Right ventricle myocardium inferior (tissue), 1 donor: ENCODE results near the gene DNASE2. TPM values are rescaled to one million over a fixed set of nuclear protein-coding genes. Genes with fewer than 3 reads are reported as not detected.
"Not testable (repeated sequence)": the region's sequence is repeated elsewhere in the genome, so short reads cannot be mapped to it uniquely, and the experiment has no call there.

ENCODE experiments used
- ATAC-seq: fragments of 200-7000 bp; cut with Tn5 transposase; one replicate; pipeline ENCODE4 v1.9.1; 2020; ENCODE audit warnings: mild to moderate bottlenecking, moderate library complexity
- DNase-seq: peaks from one replicate; pipeline ENCODE4 v3.0.0; 2021; ENCODE audit errors: missing footprints
- intact Hi-C: fragments of 100-400 bp; cut with DNase I; formaldehyde crosslinking; loops from one replicate; pipeline ENCODE4 v1.11.0; 2022
- total RNA-seq: library from RNA; stranded (reverse); fragmentation: NEBNext Ultra II Directional; extraction: Animal tissue kit (Norgen Biotek cat#: 25700); gene quantifications from one replicate; pipeline ENCODE4 v1.2.1, GENCODE V29; 2021
- donor health status: DM: no; HTN: yes; CAD: no; lungs with severe emphysema.

Gene DNASE2
- total RNA-seq, 1 donor from 2014 or later = 18.8 TPM

DNA sequence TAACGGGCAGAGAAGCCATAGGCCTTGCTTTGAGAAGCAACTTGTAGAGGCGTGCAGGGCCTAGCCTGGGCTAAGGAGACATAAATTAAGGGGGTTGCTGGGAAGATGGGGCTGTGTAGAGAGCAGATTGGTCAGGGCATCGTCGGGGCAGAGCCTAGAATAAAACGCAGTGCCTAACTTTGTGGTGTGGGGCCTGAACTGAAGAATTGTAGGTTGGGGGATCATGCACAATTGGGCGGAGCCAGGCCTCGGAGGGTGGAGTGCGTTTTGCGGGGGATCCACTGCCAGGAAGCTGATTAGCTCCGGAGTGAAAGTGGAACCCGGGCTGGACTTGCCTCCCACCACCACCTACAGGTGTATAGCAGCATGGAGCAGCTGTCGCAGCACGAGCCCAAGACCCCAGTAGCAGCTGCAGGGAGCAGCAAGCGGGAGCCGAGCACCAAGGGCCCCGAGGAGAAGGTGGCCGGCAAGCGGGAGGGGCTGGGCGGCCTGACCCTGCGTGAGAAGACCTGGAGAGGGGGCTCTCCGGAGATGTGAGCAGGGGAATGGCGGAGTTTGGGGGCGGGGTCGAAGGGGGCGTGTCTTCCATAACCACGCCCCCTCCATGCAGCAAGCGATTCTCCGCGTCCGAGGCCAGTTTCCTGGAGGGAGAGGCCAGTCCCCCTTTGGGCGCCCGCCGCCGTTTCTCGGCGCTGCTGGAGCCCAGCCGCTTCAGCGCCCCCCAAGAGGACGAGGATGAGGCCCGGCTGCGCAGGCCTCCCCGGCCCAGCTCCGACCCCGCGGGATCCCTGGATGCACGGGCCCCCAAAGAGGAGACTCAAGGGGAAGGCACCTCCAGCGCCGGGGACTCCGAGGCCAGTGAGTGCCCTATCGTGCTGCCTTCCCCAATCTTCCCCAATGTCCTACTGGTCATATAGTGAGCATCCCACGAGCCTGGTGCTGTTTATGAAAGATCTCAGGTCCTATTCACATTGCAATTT lies 13.8 kb downstream of the DNASE2 start:
- DNase-seq (no peak), ATAC-seq (peak; percentile 71)
- intact Hi-C loops = no loop called here

DNA sequence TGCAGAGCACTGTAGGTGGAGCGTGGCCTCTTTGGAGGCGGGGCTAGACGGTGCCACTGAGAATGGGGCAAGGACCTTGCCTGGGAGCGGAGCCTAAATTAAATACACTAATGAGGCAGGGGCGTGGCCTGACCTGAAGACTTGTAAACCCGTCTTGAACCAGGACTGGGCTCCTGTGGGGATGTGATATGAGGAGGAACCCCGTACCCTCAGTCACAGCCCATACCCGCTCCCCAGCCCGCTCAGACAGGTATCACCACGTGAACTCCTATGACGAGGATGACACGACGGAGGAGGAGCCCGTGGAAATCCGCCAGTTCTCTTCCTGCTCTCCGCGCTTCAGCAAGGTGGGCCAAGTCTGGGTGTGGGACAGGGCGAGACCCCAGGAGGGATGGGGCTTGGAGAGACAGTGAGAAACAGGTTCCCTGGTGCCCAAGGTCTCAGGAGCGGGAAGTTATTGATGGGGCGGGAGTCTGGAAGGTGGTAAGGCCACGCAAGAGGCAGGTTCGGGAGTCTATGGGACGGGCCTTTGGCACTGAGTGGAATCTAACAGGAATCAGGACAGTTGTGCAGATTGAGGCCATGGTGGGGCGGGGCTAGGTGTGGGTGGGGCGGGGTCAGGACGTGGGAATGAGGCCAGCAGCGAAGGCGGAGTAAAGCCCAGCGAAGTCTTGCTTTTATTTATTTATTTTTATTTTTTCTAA lies 14.7 kb downstream of the DNASE2 start:
- DNase-seq = no peak
- intact Hi-C loops = no loop called here
- ATAC-seq = no peak

DNA sequence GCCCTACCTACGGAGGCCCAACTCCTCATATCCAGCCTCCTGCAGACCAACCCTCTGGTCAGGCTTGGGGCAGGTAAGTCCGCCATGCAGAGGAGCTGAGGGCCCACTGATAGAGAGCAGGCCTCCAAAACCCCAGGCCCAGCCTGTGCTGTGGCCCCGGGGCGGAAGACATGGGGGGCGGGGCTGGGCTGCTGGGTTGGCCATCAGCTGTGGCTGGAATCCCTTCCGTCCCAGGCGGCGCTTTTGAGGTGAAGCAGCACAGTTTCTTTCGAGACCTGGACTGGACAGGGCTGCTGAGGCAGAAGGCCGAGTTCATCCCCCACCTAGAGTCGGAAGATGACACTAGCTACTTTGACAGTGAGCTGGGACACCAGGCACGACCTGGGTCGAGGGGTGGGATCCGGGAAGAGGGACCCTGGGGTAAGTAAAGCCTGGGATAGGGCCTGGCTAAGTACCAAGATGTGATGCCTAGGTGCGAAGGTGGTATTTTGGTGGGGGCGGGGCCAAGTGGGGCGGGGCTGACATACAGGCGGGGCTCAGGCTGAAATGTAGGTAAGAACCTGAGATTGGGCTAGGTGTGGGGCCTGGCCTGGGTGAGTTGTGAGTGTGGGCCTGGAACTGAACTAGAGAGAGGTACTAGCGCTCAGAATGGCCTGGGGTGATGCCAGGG lies 15.4 kb downstream of the DNASE2 start:
- no peak for DNase-seq
- ATAC-seq = no peak
- intact Hi-C loops = no loop called here

DNA sequence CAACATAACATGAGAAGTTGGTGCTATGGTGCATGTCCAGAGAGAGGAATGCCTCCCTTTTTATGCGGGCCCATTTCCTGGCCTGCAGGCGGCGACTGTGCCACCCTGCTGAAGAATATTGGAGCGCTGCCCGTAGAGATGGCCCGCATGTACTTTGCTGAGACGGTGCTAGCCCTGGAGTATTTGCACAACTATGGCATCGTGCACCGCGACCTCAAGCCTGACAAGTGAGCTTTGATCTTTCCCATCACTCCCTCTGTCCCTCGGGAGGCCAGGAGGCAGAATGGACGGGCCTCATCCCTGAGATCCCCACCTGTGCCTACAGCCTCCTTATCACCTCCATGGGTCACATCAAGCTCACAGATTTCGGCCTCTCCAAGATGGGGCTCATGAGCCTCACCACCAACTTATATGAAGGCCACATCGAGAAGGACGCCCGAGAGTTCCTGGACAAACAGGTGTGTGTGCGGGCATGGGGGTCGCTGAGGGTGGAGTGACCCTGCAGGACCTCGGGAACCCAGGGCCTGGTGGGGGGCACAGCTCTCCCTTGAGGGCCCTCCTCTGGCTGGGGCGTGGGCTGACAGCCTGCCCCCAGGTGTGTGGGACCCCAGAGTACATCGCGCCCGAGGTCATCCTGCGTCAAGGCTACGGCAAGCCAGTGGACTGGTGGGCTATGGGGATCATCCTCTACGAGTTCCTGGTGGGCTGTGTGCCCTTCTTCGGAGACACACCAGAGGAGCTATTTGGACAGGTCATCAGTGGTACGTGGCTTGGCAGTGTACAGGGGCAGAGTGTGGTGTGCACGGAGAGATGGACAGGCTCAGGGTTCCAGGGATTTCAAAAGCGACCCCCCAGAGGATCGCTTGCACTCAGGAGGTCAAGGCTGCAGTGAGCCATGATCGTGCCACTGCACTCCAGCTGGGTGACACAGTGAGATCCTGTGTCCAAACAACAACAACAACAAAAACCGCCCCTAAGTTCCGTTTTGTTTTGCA lies 16.2 kb downstream of the DNASE2 start:
- DNase-seq (no peak), ATAC-seq (no peak)
- intact Hi-C loops = no loop called here

DNA sequence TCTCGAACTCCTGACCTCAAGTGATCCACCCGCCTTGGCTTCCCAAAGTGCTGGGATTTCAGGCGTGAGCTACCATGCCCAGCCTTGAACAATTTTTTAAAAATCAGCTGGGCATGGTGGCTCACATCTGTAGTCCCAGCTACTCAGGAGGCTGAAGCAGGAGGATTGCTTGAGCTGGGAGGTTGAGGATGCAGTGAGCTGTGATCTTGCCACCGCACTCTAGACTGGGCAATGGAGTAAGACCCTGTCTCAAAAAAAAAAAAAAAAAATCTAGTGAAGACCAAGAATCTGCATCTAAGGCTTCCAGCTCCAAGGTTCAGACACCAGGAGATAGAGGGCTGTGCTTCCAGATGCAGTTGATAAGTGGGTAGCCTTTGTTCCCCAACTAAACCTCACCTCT lies 17.1 kb downstream of the DNASE2 start:
- intact Hi-C loops = no loop called here
- DNase-seq (no peak), ATAC-seq (no peak)

DNA sequence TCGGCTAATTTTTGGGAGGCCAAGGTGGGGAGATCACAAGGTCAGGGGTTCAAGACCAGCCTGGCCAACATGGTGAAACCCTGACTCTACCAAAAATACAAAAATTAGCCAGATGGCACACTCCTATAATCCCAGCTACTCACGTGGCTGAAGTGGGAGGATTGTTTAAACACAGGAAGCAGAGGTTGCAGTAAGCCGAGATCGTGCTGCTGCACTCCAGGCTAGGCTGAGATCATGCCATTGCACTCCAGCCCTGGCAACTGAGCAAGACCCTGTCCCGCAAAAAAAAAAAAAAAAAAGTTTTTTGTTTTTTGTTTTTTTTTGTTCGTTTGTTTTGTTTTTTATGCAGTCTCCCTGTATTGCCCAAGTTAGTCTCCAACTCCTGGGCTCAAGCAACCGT lies 21.7 kb downstream of the DNASE2 start:
- no peak for ATAC-seq

DNA sequence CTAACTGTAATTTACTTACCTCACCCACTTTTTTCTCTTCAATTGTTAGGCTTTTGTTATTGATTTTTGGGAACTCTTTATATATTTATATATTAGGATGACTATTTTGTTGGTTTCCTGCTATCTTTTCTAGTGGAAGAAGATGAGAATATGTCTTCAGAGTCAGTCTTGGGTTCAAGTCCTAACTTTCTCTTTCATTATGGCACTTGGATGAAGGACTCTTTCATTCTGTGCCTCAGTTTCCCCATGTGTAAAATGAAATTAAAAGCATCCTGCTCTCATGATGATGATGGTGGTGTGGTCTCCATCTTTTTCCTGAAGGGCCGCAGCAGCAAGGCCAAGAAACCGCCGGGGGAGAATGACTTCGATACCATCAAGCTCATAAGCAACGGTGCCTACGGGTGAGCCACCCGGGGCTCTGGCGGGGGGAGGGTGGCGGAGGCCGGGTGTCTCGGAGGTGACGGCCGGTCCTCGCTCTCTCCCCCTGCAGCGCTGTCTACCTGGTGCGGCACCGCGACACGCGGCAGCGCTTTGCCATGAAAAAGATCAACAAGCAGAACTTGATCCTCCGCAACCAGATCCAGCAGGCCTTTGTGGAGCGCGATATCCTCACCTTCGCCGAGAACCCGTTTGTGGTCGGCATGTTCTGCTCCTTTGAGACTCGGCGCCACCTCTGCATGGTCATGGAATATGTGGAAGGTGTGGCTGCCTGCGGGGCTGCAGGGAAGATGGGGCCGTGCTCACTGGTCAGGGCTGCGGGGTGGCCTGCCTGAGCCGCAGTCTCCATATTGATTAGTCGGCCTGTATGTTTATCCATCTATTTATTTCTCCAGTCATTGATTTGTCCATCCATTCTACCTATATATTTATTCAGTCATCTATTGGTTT lies 23.0 kb downstream of the DNASE2 start:
- ATAC-seq = no peak
- intact Hi-C loops = no loop called here
- no peak for DNase-seq

More for the DNA sequence above, 21.7 kb downstream of the DNASE2 start:
- intact Hi-C loops = no loop called here
- no peak for DNase-seq

DNA sequence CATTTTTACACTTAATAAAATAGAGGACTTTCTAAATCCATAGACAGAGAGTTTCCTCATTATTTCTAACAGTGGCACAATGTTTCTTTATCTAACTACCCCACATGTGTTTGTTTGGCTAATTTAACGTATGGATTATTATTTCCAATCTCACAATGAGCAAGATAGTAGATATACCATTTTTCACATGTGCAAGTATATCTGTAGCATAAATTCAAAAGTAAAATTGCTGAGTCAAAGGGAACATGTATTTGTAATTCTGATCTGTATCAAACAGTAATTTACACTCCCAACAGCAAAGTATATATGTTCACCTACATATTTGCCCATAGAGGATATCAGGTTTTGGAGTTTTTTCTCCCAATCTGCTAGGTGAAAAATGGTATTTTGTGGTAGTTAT lies 24.6 kb downstream of the DNASE2 start:
- intact Hi-C loops = no loop called here
- DNase-seq = no peak
- no peak for ATAC-seq

DNA sequence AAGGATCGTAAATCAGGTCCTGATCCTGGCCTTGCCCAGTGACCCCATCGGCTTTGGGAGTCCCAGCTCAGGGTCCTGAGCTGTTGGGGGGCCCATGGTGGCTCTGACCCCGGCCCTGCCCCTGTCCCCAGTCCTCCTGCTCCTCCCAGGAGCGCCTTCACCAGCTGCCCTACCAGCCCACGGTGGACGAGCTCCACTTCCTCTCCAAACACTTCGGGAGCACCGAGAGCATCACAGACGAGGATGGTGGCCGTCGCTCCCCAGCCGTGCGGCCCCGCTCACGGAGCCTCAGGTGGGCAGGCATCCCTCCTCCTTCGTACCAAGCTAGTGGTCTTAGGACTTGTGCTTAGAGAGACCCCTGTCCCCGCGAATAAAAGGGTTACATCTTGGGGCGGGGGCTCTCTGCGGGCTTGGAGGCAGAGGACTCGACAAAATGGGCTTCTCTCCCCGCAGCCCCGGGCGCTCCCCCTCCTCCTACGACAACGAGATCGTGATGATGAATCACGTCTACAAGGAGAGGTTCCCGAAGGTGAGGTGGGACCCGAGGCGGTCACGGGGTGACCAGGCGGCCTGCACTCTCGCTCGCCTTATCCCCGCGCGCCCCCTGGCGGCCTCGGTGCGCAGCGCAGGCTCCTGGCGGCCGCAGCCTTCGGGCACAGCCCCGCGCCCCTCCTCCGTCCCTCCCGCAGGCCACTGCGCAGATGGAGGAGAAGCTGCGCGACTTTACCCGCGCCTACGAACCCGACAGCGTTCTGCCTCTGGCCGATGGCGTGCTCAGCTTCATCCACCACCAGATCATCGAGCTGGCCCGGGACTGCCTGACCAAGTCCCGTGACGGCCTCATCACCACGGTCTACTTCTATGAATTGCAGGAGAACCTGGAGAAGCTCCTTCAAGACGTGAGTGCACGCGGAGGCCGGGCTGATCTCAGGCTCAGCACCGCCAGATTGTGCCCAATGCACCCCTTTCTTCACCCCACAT lies 33.8 kb downstream of the DNASE2 start:
- DNase-seq (peak; percentile 93), ATAC-seq (peak; percentile 97)
- intact Hi-C loops = loop anchor here (2.0 kb wide), 1 partner anchor 83 kb away; no protein-coding TSS in a partner anchor

DNA sequence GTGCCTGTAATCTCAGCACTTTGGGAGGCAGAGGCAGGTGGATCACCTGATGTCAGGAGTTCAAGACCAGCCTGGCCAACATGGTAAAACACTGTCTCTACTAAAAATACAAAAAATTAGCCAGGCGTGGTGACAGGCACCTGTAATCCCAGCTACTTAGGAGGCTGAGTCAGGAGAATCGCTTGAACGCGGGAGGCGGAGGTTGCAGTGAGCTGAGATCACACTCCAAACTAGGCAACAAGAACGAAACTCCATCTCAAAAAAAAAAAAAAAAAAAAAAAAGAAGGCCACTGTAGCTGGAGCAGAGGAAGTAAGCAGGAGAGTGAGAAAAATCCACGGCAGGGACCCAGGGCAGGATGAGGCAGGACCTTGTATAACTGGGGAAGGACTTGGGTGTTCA lies 34.6 kb downstream of the DNASE2 start:
- not testable (repeated sequence) for DNase-seq, ATAC-seq
- intact Hi-C loops = loop anchor here (2.0 kb wide), 1 partner anchor 82 kb away; no protein-coding TSS in a partner anchor

DNA sequence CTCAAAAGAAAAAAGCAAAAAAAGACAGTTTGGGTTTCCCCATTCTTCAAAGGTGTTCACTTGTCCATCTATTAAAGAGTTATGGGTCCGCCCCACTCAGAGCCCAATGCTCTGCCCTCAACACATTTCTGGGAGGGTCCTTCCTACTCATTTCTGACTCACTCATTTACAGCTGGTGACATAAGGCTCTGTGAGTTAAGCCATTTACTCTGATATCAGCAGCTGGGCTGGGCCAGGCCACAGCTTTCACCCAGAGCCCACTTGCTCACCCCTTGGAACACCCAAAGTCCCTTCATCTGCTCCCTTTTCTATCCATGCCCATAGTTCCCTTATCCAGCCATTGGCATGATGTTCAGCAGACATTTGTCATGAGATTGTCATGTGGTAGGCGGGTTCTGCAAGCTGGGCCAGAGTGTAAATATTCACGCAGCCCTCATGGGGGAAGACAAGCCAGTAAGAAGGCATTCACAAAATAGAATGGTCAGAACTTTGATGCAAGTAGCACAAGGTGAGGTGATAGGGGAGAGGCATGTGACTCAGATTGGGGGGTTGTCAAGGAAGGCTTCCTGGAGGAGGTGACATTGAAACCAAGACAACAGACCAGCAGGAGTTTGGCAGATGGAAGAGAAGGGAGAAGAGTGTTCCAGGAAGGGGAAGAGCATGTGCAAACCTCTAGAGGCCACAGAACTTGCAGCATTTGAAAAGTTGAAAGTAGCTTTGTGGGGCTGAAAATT lies 37.1 kb downstream of the DNASE2 start:
- DNase-seq (no peak), ATAC-seq (no peak)
- intact Hi-C loops = no loop called here

DNA sequence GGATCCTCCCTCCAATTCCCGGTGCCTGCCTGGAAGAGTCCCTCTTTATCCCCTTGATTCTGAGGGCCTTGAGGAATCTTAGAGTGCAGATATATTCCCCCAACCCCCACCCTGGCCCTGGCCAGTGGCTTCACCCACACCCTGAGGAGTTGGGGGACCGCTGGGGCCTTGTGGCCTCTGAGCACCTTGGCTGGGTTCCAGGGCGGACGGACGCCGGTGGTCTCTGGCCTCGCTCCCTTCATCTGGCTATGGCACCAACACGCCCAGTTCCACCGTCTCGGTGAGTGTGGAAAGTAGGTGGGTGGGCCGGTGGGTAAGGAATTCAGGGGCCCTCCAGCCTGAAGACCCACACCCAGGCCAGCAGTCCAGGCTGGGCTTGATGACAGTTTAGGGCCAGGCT lies 37.9 kb downstream of the DNASE2 start:
- ATAC-seq (no peak), DNase-seq (no peak)
- intact Hi-C loops = no loop called here

DNA sequence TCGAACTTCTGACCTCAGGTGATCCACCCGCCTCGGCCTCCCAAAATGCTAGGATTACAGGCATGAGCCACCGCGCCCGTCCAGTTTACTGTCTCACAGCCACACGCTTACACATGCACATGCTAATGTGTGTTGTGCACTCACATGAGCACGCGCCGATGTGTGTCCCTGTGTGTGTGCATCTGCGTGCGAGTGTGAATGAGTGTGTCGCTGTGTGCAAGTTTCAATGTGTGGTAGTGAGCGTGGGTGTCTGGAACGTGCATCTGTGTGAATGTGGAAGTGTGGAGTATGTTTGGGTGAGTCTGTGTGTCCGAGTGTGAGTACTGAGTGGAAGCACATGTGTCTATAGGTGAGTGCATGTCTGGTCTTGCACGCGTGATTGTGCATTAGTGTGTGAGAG lies 38.7 kb downstream of the DNASE2 start:
- ATAC-seq (no peak), DNase-seq (no peak)
- intact Hi-C loops = no loop called here

DNA sequence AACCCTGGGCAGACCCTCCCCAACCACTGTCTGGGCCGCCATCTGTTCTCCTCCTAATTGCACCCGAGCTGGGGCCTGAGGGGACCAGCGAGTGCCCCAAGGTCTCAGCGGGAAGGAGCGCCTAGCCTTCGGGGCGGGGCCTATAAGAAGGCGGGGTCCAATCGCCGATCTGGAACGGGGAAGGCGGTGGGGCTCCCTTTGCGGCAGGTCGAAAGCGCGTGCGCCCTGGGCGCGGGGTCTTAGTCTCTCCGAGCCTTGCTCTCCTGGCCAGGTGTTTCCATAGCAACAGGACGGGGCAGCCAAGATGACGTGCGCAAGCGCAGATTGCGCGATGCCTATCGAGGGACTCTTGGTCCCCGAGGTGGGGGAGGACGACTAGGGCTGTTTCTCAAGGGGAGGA lies 40.2 kb downstream of the DNASE2 start:
- DNase-seq = no peak
- intact Hi-C loops = no loop called here
- no peak for ATAC-seq
